HG03175 (cell line): Measurements from ENCODE around the gene IMPDH1.
A peak's percentile ranks its signal among the peaks of the same experiment; 100 is the strongest.

Experiments
- ATAC-seq: cut with Tn5 transposase; IDR thresholded peaks from one replicate; pipeline ENCODE4 v1.9.1; 2021; ENCODE audit warnings: mild to moderate bottlenecking, moderate library complexity; ENCODE audit not compliant: unreplicated experiment

The IMPDH1 gene

GRCh38 chr7:128389618-128390329, 20.0 kb downstream of the IMPDH1 start:
- no peak for ATAC-seq

DNA sequence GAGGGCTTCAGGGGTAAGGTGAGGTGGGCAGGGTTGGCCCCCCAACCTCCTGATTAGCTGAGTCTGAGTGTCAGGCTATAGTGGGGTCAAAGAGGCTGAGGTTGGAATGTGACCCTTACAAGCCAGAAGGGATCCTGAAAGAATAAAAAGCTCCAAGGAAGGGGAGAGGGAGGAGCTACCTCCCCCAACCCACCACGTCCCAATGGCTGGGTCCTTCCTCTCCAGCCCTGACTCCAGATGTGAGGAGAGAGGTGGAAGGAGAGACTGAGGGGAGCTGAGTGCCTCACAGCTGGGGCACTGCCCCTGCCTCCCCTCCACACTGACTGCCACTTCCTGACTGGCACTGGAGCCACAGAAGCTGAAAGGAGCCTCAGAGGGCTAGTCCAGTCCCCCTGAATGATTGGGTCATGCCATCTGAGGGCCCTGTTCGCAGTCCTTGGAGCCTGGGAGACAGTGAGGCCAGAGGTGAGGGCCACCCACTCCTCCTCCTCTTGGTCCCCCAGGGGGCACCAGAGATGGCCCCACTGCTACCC, 20.6 kb downstream of the IMPDH1 start:
- no peak for ATAC-seq

DNA sequence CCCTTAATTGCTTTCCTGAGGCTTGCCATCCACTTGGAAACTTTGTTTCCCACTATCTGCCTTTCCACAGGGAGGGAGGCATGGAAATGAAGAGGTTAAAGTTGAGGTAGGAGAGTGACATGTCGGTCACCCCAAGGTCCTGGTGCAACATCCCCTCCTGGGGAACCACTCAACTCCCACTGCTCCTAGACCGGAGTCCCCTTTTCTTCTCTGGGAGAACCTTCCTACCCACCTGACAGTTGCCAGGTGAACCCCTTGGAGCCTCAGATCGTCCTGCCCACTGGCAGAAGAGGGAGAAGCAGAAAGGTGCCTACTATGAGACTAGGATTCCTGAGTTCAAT, 21.7 kb downstream of the IMPDH1 start:
- ATAC-seq: no peak

DNA sequence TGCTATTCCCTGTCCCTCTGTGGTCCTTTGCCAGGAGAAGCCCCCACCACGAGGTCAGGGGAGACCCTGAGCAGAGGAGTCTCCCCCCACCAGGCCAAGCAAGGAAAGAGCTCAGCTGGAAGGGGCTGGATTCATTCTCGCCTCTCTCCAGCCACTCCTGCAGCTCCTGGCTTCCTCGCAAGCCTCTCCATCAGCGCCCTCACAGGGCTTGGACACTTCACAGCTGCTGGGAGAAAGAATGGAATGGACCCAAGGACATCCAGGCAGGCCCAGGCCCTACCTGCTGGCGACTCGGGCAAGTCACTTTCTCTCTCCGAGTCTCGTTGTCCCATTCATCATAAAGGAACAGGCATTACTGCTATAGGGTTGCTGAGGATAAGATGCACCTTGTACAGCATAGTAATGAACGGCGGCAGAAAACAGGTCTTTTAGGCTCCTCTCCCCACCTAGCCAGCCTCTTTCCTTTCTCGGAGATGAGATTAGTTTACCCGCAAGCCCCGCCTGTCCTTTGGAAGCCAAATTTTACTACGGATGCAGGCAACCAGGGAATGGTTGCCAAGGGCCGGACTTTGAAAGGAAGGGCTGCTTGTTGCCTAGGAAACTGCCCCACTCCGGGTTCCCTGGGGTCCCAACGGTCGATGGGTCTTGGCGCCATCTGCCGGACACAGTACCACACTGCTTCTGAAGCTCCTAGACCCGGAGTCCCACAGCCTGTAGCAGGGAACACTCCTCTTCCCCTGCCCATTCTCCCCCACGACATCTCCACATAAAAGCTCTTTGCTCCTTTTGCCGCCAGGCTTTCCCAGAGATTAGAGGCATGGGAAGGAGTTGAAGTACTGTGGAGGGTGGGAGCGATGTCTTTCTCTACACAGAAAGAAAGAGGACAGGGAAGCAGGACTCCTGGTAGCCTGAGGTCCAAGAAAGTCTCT, 22.3 kb downstream of the IMPDH1 start:
- ATAC-seq: peak; percentile 52

DNA sequence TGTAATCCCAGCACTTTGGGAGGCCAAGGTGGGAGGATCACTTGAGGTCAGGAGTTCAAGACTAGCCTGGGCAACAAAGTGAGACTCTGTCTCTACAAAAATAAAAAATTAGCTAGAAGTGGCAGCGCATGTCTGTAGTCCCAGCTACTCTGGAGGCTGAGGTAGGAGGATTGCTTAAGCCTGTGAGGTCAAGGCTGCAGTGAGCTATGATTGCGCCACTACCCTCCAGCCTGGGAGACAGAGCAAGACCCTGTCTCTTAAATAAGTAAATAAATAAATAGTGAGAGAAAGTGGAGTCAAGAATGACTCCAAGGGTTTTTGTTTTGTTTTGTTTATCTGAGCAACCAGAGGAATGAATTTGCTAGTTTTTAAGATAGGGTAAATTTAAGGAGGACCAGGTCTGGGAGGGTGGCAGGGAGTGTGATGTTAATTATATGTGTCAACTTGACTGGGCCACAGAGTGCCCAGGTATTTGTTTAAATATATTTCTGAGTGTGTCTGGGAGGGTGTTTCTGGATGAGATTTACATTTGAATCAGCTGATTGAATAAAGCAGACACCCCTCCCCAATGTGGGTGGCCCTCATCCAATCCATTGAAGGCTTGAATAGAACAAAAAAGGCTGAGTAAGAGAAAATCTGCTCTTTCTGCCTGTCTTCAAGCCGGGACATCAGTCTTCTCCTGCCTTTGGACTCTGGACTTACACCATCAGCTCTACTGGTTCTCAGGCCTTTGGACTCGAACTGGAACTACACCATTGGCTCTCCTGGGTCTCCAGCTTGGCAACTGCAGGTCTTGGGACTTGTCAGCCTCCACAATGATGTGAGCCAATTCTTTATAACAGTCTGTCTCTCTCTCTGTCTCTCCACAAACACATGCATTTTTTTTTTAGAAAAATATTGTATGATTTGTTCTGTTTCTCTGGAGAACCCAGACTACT, 23.5 kb downstream of the IMPDH1 start:
- no peak for ATAC-seq

DNA sequence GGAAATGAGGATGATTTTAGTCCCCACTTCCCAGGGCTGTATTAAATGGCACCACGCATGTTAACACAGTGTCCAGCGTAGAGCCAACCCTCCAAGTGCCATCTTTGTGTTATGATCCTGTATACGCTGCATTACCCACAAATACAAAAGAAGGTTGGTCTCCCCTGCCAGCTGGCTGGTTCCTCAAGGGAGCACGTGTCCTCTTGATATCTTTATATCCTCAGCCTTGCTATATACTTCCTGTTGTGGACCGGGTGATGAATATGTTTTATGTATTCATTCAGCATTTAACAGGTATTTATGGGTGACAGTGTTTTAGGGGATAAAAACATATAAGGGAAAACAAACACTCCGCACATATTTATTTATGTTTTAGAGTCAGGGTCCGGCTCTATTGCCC, 25.1 kb downstream of the IMPDH1 start:
- ATAC-seq: no peak

DNA sequence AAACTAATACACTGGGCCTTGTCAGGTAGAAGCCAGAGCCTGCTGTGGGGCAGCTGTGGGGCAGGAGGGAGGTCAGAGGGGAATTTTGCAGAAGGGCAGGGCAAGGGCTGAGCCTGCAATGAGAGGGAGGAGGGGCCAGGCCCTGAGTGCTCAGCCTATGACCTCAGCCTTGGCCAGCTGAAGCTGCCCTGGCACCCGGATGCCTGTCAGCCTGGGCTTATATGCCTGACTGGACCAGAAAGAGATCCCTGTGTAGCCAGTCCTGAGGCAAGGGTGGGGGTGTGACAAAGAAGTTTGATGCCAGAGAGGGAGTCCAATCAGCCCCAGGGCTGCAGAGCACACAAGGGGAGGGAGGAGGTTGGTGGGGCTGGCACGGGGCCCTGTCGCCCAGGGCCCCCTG, 26.0 kb downstream of the IMPDH1 start:
- ATAC-seq: no peak

DNA sequence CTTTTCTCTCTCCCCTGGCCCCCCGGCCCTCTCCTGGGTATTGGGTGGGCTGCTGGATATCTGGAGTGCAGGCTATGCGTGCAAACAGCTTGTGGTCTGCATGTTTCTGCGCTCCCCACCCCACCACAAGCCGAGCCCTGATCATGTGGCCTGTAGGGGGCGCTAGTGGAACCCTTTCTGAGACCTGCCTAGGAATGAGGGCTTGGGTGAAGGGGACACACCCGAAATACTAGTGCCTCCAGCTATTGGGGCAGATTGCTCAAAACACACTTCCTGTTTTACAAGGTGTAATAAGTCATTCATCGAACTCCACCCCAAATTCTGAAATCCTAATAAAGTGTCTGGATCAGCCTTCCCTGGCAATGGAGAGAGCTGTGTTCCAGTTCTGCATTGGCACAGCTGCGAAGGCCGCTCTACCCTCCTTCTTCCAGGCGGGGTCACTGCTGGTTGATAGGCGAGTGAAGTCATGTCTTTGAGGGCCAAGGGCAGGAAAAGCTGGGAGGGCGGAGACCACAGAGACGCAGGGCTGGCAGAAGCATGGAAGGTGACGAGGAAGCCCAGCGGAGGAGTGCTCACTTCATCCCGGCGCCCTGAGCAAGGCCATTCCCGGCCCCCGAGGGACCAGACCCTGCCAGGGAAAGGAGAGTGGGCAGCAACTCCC, 28.5 kb downstream of the IMPDH1 start:
- no peak for ATAC-seq

DNA sequence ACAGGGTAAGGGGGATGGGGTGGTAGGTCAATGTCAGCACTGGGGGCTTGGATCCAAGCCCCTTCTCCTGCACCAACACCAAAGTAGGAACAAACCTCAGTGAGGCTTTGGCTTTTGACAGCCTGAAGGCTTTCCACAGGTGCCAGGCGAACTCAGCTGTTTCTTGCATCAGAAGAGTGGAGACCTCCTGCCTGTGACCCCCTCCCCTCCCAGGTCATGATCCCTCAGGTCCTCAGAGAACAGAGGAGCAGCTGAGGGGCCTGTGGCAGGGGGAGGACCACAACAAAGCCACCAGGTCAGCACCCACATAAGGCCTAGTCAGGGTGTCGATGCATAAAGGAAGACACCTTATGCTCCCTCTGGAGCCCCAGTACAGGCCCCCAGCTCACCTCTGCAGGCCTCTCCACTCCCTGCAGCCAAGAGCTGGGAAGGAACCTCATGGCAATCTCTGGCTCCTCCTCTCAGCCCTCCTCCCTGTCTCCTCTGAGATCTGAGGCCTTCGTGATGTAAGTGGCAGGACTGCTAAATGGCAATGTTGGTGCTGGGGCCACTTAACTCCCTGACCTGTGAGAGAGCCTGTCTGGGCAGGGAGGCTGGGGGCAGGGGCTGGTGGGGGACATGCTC, 29.2 kb downstream of the IMPDH1 start:
- no peak for ATAC-seq

GRCh38 chr7:128379900-128380479, 29.8 kb downstream of the IMPDH1 start:
- no peak for ATAC-seq

- no peak for ATAC-seq
These were observed 31.1 kb downstream of the IMPDH1 start for GRCh38 chr7:128378637-128379036.

DNA sequence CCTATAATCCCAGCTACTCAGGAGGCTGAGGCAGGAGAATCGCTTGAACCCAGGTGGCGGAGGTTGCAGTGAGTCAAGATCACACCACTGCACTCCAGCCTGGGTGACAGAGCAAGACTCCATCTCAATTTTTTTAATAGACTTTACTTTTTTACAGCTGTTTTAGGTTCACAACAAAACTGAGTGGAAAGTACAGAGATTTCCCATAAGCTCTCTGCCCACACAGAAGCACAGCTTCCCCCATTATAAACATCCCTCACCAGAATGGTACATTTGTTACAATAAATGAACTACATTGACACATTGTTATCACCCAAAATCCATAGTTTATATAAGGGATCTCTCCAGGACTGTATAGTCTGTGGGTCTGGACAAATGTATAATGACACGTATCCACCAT, 33.7 kb downstream of the IMPDH1 start:
- ATAC-seq: no peak

DNA sequence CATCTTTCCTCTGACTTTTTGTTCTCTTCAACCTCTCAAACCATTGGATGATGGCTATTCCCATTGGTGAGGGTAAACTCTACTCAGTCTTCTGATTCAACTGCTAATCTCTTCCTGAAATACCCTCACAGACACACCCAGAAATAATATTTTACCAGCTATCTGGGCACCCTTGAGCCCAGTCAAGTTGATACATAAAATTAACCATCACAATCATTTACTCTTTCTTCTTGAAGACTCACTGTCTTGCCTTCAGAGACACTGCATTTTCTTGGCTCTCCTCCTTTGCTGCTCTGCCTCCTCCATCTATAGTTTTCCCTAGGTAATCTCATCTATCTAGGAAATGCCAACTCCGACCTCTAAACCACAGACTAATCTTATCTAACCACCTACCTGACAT, 35.7 kb downstream of the IMPDH1 start:
- no peak for ATAC-seq

DNA sequence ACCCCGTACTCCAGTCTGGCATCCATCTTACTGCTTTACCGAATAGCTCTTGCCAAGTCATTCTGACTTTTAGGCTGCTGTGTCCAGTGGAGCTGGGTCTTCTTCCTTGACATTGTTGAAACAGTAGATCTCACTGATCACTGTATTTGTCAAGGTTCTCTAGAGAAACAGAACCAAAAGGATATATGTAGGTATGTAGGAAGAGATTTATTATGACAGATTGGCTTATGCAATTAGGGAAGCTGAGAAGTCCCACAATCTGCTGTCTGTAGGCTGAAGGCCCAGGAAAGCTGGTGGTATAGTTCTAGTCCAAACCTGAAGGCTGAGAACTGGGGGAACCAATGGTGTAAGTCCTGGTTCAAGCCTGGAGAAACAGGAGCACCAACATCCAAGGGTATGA, 36.2 kb downstream of the IMPDH1 start:
- no peak for ATAC-seq

DNA sequence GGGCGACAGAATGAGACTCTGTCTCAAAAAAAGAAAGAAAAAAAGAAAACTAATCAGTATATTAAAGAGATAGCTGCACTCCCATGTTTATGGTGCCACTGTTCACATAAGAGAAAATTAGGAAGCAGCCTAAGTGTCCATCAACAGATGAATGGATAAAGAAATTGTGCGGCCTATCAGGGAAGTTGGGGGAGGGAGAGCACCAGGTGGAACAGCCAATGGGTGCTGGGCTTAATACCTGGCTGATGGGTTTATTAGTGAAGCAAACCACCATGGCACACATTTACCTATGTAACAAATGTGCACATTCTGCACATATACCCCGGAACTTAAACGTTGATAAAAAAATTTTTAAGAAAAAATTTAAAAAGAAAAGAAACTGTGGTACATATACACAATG, 39.3 kb downstream of the IMPDH1 start:
- no peak for ATAC-seq

DNA sequence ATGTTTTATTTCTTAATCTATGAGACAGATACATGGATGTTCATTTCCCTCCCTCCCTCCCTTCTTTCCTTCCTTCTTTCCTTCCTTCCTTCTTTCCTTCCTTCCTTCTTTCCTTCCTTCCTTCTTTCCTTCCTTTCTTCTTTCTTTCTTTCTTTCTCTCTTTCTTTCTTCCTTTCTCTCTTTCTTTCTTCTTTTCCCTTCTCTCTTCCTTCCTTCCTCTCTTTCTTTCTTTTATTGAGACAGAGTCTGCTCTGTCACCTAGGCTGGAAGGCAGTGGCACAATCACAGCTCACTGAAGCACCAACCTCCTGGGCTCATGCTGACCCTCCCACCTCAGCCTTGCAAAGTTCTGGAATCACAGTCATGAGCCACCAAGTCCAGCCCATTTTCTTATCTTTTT, 42.8 kb downstream of the IMPDH1 start:
- ATAC-seq: no peak

- ATAC-seq: no peak
These were observed 43.5 kb downstream of the IMPDH1 start for GRCh38 chr7:128366300-128366699.

DNA sequence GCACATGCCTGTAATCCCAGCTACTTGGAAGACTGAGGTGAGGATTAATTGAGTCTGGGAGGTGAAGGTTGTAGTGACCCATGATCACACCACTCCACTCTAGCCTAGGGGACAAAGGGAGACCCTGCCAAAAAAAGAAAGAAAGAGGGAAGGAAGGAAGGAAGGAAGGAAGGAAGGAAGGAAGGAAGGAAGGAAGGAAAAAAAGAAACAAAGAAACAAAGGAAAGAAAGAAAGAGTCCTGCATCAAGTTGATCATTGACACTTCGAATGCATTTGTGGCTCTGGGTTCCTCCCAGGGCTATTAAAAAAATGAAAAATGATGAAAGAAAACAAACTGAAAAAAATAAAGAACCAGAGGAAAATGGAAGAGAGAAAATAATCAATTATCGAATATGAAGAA, 44.4 kb downstream of the IMPDH1 start:
- ATAC-seq: no peak

DNA sequence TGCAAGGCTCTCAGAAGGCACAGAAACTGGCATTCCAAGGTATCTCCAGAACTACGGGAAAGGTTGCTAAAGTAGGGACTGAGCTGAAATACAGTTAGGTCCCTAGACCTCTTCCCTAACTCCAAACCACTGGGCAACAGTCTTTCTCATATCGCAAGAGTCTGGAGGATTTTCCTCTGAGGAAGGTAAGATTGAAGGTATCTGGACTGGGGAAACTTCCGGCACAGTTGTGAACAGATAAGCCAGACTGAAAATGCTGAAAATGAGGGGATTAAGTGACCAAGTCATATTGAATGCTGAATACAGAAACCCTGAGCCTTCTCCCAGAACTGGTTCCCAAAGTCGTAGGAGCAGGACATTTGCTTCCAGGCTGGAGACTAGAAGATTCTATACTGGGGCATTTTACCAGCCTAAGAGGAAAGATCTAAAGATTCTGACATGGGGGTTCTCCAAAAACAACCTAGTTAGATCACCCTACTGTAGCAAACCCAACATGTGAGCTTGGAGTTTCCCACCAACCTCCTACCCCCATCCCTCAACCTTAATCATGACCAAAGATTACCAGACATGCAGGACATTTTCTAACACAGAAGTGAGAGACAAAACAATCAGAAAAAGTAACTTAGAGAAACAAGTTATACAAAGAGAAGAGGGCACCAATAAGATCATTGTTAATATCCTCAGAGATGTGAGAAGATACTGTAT, 45.5 kb downstream of the IMPDH1 start:
- ATAC-seq: no peak
